OCI-M2 (cell line): ENCODE results near the gene NOL4L.

Source experiments
- DNase-seq: peaks from one replicate; lab custom pipeline; 2025; ENCODE audit not compliant: unreplicated experiment; lab: John Stamatoyannopoulos, UW

Gene NOL4L

DNA sequence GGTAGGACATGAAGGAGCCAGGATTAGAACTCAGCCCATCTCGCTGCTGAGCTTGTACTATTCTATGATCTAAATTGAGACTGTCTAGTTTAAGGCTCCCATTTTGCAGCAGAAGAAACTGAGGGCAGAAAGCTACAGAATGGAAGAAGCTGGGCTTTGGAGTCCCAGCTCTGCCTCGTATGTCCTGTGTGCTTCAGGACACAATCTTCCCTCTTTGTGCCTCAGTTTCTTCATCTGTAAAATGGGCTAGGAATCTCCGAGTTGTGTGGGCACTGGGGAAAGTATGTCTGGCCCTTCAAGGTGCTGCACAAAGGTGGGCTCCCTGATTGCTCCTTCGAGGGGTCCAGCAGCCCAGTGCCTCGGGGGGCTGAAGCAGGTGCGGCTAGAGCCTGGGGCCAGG, 20.7 kb downstream of the NOL4L start:
- DNase-seq: no peak

DNA sequence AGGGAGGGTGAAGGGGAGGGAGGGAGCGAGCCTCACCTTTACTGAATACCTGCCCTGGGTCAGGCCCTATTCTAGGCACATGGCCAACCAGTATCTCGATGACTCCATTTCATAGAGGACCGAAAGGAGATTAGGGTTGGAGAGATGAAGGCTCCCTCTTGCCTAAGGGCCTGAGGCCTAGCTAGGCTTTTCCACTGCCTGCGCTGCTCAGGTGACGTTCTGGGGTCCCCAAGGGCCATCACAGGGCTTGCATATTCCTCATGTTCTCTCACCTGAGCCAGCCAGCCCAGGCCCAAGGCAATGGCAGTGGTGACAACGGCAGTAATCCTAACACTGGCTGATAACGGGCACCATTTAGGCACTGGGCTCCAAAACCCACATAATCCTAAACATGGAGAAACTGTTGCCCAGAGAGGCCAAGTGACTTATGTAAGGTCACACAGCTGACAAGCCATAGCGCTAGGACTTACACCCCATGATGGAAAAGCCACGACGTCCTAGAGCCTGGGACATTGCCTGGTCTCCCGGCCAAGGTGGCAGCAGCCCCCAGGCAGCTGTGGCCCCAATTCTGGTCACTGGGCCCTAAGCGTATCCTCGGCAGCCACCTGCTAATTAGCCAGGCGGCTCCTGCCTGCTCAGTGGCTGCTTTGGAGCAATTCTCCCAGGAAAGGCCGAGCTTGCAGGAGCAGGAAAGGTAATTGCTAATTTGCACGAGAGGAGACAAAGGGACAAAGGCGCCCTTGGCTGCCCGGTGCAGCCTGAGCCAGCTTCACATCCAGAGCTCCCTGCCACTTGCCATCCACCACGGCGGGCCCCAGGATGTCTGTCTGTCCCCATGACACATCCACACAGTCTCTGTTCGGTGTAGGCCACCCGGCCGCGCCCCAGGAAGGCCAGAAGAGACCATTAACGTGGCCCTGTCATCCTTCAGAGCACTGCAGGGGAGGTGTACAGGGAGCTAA, 21.5 kb downstream of the NOL4L start:
- no peak for DNase-seq

GRCh38 chr20:32562495-32562911, 22.6 kb downstream of the NOL4L start:
- DNase-seq: no peak

DNA sequence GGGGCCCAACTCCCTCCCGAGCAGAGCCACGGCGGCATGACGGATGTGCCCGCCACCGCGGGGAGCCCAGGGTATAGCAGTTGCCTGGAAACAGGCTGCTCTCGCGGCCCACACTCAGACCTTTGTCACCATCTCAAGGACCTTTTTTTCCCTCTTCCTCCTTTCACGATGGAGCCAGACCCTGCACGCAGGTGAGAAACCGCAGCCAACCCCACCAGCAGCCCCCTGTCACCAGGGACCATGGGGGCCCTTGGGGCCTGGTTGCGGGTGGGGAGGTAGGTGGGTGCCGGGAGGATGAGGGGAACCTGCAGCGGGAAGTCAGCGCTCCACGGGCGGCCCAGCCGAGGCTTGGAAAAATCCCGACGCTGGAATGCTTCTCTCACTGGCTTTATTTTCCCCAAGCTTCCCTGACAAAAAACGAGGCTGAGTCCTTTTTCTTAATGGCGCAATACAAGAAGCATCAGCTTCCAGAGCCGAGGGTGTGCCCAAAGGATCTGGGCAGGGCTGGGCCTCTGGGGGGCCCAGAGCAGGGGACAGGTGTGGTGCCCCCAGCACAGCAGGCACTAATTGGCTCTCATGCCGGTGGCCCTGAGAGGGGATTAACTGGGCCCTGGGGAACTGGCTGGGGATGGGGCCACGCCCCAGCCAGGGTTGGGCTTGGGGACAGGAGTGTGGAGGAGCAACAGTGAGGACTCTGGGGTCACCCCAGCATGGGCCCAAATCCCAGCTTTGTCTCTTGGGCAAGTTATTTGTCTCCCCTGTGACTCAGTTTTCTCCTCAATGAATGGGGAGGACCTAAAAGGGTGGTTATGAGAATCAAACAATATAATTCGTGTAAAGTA, 23.9 kb downstream of the NOL4L start:
- DNase-seq: no peak

GRCh38 chr20:32560482-32560988, 24.6 kb downstream of the NOL4L start:
- no peak for DNase-seq

- no peak for DNase-seq
Observed at GRCh38 chr20:32559753-32560380, 25.3 kb downstream of the NOL4L start.

DNA sequence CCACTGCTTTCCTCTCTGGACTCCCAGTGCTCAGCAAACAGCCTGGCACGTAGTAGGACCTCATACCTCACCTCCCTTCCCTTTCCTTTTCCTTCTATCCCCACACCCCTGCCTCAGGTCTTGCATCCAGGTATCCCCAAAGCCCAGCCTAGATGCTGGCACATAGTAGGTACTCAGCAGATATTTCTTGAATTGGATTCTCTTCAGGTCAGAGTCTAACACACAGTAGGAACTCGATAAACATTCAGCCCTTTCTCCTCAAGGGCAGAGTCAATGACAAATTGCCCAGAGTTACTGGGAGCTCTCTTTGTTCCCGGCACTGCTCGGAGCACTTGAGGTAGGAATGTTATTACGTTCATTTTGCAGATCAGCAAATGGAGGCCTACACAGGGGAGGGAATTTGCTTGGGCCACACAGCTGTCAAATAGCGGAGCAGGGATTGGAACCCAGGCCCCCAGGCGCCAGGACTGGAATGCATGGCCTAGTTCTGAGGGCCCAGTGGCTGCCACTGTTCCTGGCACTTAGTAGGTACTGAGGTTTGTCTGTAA, 25.9 kb downstream of the NOL4L start:
- no peak for DNase-seq

- DNase-seq: no peak
Observed at GRCh38 chr20:32558526-32558925, 26.6 kb downstream of the NOL4L start.

DNA sequence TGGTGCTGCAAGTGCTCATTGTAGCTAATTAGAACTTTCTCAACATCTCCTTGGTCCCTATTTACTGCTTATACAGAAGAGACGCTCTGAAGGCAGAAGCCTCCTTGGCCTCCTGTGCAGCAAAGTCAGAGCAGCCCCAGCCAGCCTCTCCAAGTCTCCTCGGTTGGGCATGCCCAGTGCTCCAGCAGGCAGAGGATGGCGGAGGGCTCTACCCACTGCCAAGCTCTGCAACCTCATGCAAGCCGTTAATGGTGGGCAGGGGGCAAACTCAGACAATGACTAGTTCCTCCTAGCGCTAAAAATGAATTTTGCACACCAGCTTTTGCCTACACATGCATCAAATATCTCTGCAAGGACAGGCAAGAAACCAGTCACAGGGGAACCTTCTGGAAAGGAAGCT, 27.8 kb downstream of the NOL4L start:
- DNase-seq: no peak

DNA sequence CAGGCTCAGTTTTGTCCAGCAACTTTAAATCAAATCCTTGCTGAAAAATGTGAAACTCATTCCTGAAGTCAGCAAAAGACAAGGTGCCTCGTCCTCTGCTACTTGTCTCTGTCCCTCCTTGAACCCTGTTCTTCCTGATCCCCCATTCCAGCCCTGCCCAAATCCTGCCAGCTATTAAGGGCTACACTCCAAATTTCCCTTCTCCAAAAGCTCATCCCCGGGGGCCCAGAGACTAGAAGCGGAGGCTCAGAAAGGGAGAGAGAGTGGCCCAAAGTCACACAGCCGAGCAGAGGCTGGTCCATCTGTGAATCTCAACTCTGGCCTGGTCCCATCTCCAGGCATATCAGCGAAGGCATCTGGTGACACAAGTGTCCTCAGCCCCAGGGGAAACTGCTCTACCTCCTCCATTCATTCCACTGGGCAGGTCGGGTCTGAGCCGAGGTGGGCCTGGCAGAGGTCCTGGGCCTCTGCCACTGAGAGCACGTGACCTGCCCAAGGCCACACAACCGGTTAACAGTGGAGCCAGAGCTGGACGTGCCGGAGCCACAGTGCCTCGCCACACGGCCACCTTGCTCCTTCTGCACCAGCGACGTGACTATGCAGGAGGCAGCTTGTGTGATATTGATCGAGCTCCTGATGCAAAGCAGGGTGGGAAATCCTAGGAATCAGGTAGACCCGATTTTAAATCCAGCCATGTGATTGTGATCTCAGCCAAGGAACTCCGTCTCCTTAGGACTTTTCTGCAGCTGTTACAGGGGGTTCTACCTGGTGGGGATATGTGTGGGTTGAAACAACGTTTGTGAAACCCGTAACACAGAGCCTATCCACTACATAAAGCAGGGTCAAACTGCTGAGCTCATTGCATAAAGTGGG, 28.6 kb downstream of the NOL4L start:
- DNase-seq: no peak

- no peak for DNase-seq
Observed at GRCh38 chr20:32555584-32555983, 29.5 kb downstream of the NOL4L start.

DNA sequence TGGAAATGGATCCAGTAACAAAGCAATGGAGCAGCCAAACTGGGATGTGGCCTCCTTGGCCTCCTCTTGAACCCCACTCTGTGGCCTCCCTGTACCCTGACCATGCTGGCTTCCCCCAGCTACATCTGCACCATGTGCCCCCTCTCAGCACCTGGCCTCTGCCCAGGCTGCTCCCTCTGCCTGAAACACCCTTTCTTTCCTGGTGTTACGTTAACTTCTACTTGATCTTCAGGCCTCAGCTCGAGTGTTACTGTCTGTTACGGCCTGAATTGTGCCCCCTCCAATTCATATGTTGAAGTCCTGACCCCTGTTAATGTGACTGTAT, 30.2 kb downstream of the NOL4L start:
- no peak for DNase-seq

- DNase-seq: no peak
Observed at GRCh38 chr20:32553618-32554017, 31.5 kb downstream of the NOL4L start.

DNA sequence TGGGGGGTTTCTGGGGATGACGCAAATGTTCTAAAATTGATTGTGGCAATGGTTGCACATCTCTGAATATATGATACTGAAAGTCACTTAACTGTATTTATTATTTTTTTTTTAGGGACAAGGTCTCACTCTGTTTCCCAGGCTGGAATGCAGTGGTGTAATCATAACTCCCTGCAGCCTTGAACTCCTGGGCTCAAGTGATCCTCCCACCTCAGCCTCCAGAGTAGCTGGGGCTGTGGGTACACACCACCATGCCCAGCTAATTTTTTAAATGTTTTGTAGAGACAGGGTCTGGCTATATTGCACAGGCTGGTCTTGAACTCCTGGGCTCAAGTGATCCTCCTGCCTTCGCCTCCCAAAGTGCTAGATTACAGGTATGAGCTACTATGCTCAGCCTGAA, 33.4 kb downstream of the NOL4L start:
- no peak for DNase-seq

DNA sequence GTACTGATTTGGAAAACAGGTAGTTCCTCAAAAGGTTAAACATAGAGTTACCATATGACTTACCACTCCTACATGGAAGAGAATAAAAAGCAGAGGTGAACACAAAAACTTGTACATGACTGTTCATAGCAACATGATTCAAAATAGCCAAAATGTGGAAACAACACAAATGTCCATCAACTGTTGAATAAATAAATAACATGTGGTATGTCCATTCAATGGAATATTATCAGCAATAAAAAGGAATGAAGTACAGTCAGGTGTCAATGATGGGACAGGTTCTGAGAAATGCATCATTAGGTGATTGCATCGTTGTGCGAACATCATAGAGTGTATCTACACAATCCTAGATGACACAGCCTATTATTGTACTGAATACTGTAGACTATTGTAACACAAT, 35.3 kb downstream of the NOL4L start:
- DNase-seq: no peak

GRCh38 chr20:32547753-32548034, 37.4 kb downstream of the NOL4L start:
- no peak for DNase-seq

DNA sequence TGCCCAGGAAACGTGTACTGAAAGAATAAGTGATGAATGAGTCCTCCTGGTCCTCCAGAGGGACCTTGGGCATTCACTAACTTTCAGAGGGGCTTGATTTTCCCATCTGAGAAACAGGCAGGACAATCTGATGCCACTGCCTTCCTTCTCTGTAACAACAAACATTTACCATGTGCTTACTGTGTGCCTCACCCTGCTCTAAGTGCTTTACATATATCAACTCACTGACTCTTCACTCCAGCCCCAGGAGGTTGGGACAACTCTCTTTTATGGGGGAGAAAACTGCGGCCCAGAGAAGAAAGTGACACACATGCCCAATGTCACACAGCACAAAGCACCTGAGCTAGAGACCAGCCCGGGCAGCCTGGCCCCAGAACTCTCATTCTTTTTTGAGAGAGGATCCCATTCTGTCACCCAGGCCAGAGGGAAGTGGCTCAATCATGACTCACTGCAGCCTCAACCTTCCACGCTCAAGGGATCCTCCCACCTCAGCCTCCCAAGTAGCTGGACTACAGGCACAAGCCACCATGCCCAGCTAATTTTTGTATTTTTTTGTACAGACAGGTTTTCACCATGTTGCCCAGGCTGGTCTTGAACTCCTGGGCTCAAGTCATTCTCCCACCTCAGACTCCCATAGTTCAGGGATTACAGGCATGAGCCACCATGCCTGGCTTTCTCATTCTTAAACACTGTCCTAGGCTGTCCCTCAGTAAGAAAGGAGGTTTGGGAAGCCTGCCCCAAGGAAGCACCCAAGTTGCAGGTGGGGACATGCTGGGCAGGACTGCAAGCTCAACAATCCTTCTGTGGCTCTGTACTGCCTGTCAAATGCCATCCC, 38.0 kb downstream of the NOL4L start:
- DNase-seq: no peak

- DNase-seq: no peak
Observed at GRCh38 chr20:32544893-32545840, 40.0 kb downstream of the NOL4L start.
